OCI-M2 (cell line): ENCODE data around the gene CRTAC1.

ENCODE experiments used
- DNase-seq: peaks from one replicate; lab custom pipeline; 2025; ENCODE audit not compliant: unreplicated experiment; lab: John Stamatoyannopoulos, UW

Gene CRTAC1

DNA sequence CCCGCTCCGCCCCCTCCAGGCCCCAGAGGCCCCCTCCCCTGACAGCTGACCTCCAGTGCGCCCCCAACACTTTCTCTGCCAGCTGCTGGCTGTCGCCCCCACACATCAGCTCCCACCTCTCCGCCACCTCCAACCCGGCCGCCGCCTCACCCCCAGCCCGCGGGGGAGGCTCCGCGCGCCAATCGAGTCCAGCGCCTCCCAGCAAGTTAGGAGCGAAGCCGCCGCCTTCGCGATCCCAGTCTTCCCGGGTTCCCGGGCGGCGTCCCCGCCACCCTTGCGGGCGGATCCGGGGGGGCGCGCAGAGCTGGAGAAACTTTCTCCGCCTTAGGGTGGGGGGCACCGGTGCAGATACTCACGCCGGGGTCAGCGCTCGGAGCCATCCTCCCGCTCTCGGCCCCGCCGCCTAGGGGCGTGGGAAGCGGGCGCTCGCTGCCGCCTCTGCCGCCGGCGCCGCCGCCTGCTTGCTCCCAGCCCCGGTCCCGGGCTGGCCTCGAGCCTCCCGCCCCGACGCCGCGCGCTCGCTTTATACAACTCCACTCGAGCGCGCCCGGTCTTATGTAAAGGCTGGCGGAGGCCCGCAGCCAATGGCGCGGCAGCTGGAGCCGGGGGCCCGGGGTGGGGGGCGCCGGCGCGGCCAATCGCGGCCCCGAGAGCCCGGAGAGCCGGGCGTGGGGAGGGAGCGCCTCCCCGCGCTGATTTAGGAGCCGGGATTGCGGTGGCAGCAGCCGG lies at the start of gene CRTAC1:
Gene CRTAC1 (minus strand): TSS at position 529 of the 729 bp plus-strand sequence. CDS start 149 bp downstream, at position 380.
- no peak for DNase-seq

- DNase-seq = no peak
Measured at GRCh38 chr10:98078774-98079173, 48.4 kb upstream of the CRTAC1 start.

DNA sequence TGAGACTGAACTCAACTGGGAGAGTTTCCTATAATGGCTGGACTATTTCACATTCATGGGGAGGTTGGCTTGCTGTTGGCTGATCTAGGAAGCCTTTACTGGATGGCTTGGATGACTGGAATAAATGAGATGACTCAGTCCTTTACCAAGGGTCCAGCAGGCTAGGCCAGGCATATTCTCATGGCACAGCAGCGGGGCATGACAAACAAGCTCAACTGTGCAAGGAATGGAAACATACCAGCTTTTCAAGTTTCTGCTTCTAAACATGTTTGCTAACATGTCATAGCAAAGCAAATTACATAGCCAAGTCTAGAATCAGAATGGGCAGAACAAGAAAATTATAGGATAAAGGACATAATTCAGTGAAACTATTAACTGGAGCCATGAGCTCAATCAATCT lies 46.8 kb upstream of the CRTAC1 start:
- DNase-seq = no peak

- DNase-seq = no peak
Measured at GRCh38 chr10:98076086-98076485, 45.7 kb upstream of the CRTAC1 start.

- no peak for DNase-seq
Measured at GRCh38 chr10:98074315-98074911, 44.0 kb upstream of the CRTAC1 start.

GRCh38 chr10:98067165-98067564 lies 36.7 kb upstream of the CRTAC1 start:
- no peak for DNase-seq

DNA sequence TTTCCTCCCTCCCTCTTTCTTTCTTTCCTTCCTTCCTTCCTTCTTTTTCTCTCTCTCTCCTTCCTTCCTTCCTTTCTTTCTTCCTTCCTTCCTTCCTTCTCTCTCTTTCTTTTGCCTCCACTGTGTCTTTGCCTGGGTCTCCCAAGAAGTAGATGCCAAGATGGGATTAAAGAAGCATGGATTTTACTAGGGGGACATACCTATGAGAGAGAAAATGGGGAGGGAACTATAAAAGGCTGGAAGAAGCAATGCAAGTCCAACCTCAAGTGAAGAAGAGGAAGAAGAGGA lies 33.3 kb upstream of the CRTAC1 start:
- no peak for DNase-seq

GRCh38 chr10:98062424-98062823 lies 32.0 kb upstream of the CRTAC1 start:
- no peak for DNase-seq

GRCh38 chr10:98060079-98060478 lies 29.7 kb upstream of the CRTAC1 start:
- no peak for DNase-seq

DNA sequence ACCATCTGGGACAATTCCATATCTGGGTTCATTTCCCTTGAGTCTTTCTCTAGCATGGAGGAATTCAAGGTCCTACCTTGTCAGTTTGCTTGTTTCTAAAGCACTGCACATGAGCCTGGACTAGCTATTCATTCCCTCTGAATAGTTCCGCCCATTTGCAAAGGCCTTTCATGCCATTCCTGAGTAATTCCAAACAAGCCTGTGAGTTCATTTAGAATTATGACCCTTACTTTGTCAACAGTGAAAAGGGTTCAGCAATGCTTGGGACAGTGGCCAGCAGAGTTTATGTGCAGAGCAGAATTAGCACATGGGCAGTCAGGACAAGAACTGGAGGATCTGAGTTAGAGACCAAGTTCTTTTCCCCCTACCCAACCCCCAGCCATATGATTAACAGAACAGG lies 27.9 kb upstream of the CRTAC1 start:
- no peak for DNase-seq

DNA sequence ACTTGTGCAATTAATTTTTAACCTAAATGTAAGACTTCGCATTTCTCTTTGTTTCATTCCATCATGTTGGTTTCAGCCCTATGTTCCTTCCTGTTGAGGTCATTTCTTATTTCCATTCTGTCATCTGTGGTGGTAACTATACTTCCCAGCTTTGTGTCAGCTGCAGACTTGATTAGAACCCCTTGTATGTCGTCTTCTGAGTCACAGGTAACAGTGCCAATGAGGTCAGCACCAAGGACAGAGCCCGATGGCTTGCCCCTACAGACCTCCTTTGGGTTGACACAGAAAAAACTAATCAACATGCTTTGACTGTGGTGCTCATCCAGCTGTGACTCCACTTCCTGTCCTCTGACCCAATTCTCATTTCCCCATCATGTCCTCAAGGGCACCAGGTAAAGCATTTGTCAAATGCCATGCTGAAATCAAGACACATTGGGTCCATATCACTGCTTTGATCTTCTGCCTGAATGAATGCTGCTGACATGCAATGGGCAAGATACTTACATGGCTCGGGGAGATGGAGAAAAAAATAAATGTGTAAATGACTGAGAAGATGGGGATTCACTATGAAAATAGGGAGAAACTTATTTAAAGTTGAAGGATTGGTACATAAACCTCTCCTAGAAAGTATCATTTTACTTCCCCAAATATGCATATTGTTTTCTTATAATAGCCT lies 25.6 kb upstream of the CRTAC1 start:
- no peak for DNase-seq

DNA sequence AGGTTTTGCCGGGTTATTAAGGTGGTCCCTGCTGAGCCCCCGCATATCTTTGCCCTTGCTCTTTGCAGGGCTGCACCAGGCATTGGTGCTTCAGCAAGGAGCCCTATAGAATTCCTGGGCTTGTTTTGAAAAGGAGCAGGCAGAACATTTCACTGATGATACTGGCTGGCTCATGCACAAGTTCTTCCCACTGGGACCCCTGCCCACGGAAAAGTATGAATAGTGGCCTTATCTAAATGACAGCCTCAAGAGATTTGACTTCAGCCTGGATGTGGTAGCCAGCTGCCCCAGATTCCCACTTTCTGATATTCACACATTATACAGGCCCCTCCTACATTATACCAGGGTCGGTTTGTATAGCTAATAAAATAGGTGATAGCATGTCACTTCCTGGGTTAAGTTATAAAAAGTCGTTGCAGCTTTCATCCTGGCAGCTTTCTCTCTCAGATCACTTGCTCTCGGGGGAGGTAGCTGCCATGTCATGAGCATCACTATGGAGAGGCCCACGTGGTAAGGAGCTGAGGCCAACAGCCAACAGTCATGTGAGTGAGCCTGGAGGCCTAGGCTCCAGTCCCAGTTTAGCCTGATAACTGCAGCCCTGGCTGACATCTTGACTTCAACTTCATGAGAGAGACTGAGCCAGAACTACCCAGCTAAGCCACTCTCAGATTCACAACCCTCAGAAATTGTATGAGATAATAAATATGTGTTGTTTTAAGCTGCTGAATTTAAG lies 16.8 kb upstream of the CRTAC1 start:
- no peak for DNase-seq

GRCh38 chr10:98045785-98046389 lies 15.5 kb upstream of the CRTAC1 start:
- DNase-seq = no peak

DNA sequence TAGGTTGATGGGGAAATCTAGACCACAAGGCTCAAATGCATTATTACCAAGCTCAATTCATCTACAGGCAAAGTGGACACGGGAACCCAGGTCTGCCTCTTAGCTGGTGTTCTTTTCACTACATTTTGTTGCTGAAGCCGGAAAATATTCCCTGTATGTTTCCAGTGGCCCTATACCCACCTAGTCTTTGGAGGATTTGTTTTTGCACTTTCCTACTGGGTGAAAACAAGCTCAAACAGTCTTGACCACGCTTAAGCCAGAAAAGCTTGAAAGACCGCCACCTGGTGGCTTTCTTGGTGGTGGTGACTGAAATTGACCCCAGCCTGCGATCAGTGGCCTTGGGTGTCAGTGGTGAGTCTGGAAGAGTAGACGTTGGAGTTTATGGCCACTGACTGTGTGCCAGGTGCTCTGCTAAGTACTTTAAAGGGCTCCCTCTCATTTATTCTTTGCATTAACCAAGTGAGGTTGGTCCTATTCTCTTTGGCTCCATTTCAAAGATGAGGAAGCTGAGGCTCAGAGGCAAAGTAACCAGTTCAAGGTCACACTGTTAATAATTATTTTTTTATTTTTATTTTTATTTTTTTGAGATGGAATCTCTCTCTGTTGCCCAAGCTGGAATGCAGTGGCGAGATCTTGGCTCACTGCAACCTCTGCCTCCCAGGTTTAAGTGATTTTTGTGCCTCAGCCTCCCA lies 11.1 kb upstream of the CRTAC1 start:
- DNase-seq = peak; percentile 32

DNA sequence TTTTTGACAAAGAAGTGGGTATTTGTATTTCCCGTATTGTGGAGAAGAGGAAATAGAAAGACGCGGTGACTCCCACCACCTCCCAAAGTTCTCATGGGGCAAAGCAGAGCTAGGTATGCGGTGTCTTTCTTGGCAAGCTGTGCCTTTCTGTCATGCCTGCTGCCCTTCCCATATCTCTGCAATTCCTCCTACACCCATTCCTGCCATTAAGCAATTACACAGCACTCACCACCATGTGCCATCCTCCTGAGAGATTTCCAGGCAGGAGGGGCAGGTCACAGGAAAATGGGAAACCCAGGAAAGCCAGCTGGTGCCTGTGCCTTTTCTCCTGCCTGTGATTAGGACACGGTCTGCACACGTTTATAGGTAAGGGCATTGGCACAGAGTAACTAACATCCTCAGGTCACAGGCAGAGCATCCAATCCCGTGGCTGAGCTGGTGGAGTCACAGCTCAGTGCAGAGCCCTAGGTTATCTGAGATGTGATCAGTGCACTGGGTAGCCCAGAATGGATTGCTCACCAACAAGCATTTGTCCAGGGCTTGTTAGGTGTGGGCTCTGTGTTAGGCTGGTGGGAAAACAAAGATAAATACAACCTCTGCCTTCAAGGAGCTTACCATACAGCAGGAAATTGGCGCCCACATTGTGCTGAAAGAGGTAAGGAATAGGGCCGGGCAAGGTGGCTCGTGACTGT lies 9.4 kb upstream of the CRTAC1 start:
- DNase-seq = no peak

DNA sequence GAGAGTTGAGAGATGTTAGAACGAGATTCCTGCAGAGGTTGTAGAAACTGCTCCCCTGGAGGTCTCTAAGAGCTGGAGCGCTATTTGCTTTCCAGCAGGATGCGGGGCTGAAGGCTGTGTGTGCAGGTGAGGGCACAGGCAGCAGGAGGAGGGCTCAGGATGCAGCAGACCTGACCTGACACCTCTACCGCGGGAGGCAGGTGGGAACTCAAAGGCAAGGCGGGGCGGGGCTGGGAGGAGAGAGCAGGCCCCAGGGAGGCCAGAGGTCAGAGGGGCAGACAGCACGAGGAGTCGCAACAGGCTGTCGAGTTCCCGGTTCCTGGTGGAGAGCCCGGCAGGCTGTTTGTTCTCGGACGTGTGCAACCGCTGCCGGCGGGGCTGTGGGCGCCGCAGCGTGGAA lies 7.9 kb upstream of the CRTAC1 start:
- no peak for DNase-seq

DNA sequence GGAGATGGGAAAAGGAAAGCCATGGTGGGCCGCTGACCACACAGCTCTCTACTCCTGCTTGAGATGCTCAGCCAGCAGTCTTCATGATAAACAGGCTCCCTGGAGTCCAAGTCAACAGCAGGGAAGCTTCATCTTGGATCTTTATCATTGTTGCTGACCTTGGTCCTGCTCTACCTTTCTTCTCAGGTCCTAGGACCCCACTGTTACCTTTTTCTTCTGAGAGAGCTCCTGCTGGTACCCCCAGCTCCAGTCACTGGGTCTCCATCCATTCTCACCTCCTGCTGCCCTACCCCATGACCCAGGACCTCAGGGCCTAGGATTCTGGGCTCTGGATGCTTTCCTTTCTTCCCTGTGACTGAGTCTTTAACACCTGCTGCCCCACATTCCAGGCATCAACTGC lies 5.2 kb upstream of the CRTAC1 start:
- no peak for DNase-seq

- DNase-seq = no peak
Measured at GRCh38 chr10:98033515-98033914, 3.1 kb upstream of the CRTAC1 start.

- DNase-seq = no peak
Measured at GRCh38 chr10:98031440-98031839, 1.0 kb upstream of the CRTAC1 start.

GRCh38 chr10:98030991-98031431 lies 590 bp upstream of the CRTAC1 start:
- DNase-seq = no peak
